Rectal smooth muscle tissue (tissue), 1 donor: Measurements from ENCODE around the gene MICOS13.
A peak's percentile ranks its signal among the peaks of the same experiment; 100 is the strongest.

ENCODE experiments used
- H3K27ac ChIP-seq: one replicate; pipeline ENCODE4 v1.7.0; 2013; ENCODE audit warnings: low read depth, low read length, inconsistent platforms
- H3K27me3 ChIP-seq: one replicate; pipeline ENCODE4 v1.7.0; 2013; ENCODE audit warnings: low read length; ENCODE audit not compliant: control insufficient read depth, insufficient read depth
- H3K36me3 ChIP-seq: one replicate; pipeline ENCODE4 v1.7.0; 2013; ENCODE audit warnings: low read length; ENCODE audit not compliant: control insufficient read depth, insufficient read depth
- H3K4me1 ChIP-seq: one replicate; pipeline ENCODE4 v1.7.0; 2013; ENCODE audit warnings: low read length; ENCODE audit not compliant: control insufficient read depth, insufficient read depth
- H3K4me3 ChIP-seq: one replicate; pipeline ENCODE4 v1.7.0; 2013; ENCODE audit warnings: low read length
- H3K9ac ChIP-seq: one replicate; pipeline ENCODE4 v1.7.0; 2013; ENCODE audit warnings: low read length

The MICOS13 gene

GRCh38 chr19:5642204-5642603, 38.1 kb downstream of the MICOS13 start:
- Histone ChIP-seq H3K27ac (no peak overlapping the region), H3K36me3 (peaks cover 24% of the 10 kb centered on the region), H3K27me3 (no peaks in the 10 kb centered on the region), H3K4me1 (no peaks in the 10 kb centered on the region), H3K9ac (no peak overlapping the region), H3K4me3 (no peak overlapping the region)

GRCh38 chr19:5641171-5641570, 39.1 kb downstream of the MICOS13 start:
- peaks cover 14% of the 10 kb centered on the region for H3K36me3 ChIP-seq
- H3K27me3 ChIP-seq = no peaks in the 10 kb centered on the region
- no peak overlapping the region for H3K27ac ChIP-seq
- H3K4me1 ChIP-seq = no peaks in the 10 kb centered on the region
- no peak overlapping the region for H3K9ac ChIP-seq
- no peak overlapping the region for H3K4me3 ChIP-seq

- peaks cover 5% of the 10 kb centered on the region for H3K36me3 ChIP-seq
- peaks cover 3% of the 10 kb centered on the region for H3K4me1 ChIP-seq
- no peaks in the 10 kb centered on the region for H3K27me3 ChIP-seq
- no peak overlapping the region for H3K9ac ChIP-seq
- no peak overlapping the region for H3K27ac ChIP-seq
- no peak overlapping the region for H3K4me3 ChIP-seq
Measured at GRCh38 chr19:5637971-5638370, 42.3 kb downstream of the MICOS13 start.

- H3K4me3 ChIP-seq = no peak overlapping the region
- H3K27ac ChIP-seq = no peak overlapping the region
- H3K27me3 ChIP-seq = no peaks in the 10 kb centered on the region
- H3K9ac ChIP-seq = no peak overlapping the region
- H3K4me1 ChIP-seq = peaks cover 13% of the 10 kb centered on the region
- no peaks in the 10 kb centered on the region for H3K36me3 ChIP-seq
Measured at GRCh38 chr19:5635427-5635826, 44.9 kb downstream of the MICOS13 start.

- peak overlapping the region; percentile 14 for H3K27ac ChIP-seq
- H3K36me3 ChIP-seq = peaks cover 2% of the 10 kb centered on the region
- no peak overlapping the region for H3K4me3 ChIP-seq
- peaks cover 15% of the 10 kb centered on the region for H3K4me1 ChIP-seq
- no peaks in the 10 kb centered on the region for H3K27me3 ChIP-seq
- no peak overlapping the region for H3K9ac ChIP-seq
Measured at GRCh38 chr19:5632657-5633056, 47.7 kb downstream of the MICOS13 start.

- Histone ChIP-seq H3K27me3 (no peaks in the 10 kb centered on the region), H3K4me1 (peaks cover 19% of the 10 kb centered on the region), H3K27ac (no peak overlapping the region), H3K36me3 (peaks cover 2% of the 10 kb centered on the region), H3K9ac (no peak overlapping the region), H3K4me3 (no peak overlapping the region)
Measured at GRCh38 chr19:5632241-5632612, 48.1 kb downstream of the MICOS13 start.

- Histone ChIP-seq H3K4me3 (no peak overlapping the region), H3K4me1 (peaks cover 19% of the 10 kb centered on the region), H3K27me3 (no peaks in the 10 kb centered on the region), H3K36me3 (peaks cover 4% of the 10 kb centered on the region), H3K27ac (no peak overlapping the region), H3K9ac (no peak overlapping the region)
Measured at GRCh38 chr19:5631567-5632240, 48.6 kb downstream of the MICOS13 start.

GRCh38 chr19:5628919-5629481, 51.3 kb downstream of the MICOS13 start:
- H3K27ac ChIP-seq = no peak overlapping the region
- H3K9ac ChIP-seq = no peak overlapping the region
- peaks cover 36% of the 10 kb centered on the region for H3K4me1 ChIP-seq
- H3K4me3 ChIP-seq = no peak overlapping the region
- H3K36me3 ChIP-seq = peaks cover 11% of the 10 kb centered on the region
- H3K27me3 ChIP-seq = no peaks in the 10 kb centered on the region

GRCh38 chr19:5628461-5628860, 51.9 kb downstream of the MICOS13 start:
- H3K4me1 ChIP-seq = peaks cover 36% of the 10 kb centered on the region
- no peak overlapping the region for H3K9ac ChIP-seq
- H3K4me3 ChIP-seq = no peak overlapping the region
- H3K36me3 ChIP-seq = peaks cover 11% of the 10 kb centered on the region
- H3K27ac ChIP-seq = no peak overlapping the region
- no peaks in the 10 kb centered on the region for H3K27me3 ChIP-seq
